Subcutaneous adipose tissue (tissue), 4 donors: ENCODE results near the gene NR4A2. TPM values are rescaled to one million over a fixed set of nuclear protein-coding genes. Genes with fewer than 3 reads are reported as not detected.

Experiments used
- CTCF ChIP-seq: fragments of 450-650 bp; IDR thresholded peaks from one replicate; pipeline ENCODE4 v1.5.1; 2016; ENCODE audit warnings: low read depth, mild to moderate bottlenecking, control low read depth, antibody characterized with exemption, moderate library complexity
- total RNA-seq, 4 donors: library from RNA; depleted of rRNA; stranded (reverse); fragments of >200 nt; gene quantifications; one replicate each; pipeline ENCODE4 v1.1.0, GENCODE V29; 2016

The NR4A2 gene
- total RNA-seq, 4 donors from 2014 or later: 2.4 to 20.9 (median 8.0) TPM

- no peak for TF ChIP-seq CTCF
These were observed 11.4 kb upstream of the NR4A2 start for GRCh38 chr2:156343940-156344301.

GRCh38 chr2:156343096-156343939 lies 10.8 kb upstream of the NR4A2 start:
- TF ChIP-seq CTCF: no peak

- TF ChIP-seq CTCF: no peak
These were observed 10.0 kb upstream of the NR4A2 start for GRCh38 chr2:156342254-156343095.

GRCh38 chr2:156341452-156342253 lies 9.1 kb upstream of the NR4A2 start:
- TF ChIP-seq CTCF: no peak

GRCh38 chr2:156340804-156341451 lies 8.4 kb upstream of the NR4A2 start:
- no peak for TF ChIP-seq CTCF

GRCh38 chr2:156340377-156340776 lies 7.9 kb upstream of the NR4A2 start:
- TF ChIP-seq CTCF: no peak
